Naive B cell (primary cell): Measurements from ENCODE around the gene SLC16A4. TPM values are rescaled to one million over a fixed set of nuclear protein-coding genes. Genes with fewer than 3 reads are reported as not detected.
A peak's percentile ranks its signal among the peaks of the same experiment; 100 is the strongest.

Experiments
- ATAC-seq, 2 donors: fragments of 150-1000 bp; cut with Tn5 transposase; 2 replicates each; pipeline ENCODE4 v1.10.0; 2021; ENCODE audit warnings: low read depth in 2 of 2, mild to moderate bottlenecking in 2 of 2, moderate library complexity in 2 of 2
- DNase-seq: peaks from one replicate; pipeline ENCODE4 v3.0.0; 2022
- H3K27ac Mint-ChIP-seq, 6 donors: one replicate each; pipeline ENCODE4 v1.8.0; 2020 to 2022; ENCODE audit warnings: mild to moderate bottlenecking in 6 of 6, mixed read lengths in 6 of 6, moderate library complexity in 5 of 6, inconsistent platforms in 2 of 6
- H3K27me3 Mint-ChIP-seq, 3 donors: one replicate each; pipeline ENCODE4 v1.8.0; 2021 to 2022; ENCODE audit warnings: mixed read lengths in 3 of 3, mild to moderate bottlenecking in 1 of 3
- H3K36me3 Mint-ChIP-seq, 2 donors: one replicate each; pipeline ENCODE4 v1.8.0; 2020 to 2022; ENCODE audit warnings: mixed read lengths in 2 of 2, inconsistent platforms in 1 of 2, mild to moderate bottlenecking in 1 of 2
- H3K4me1 Mint-ChIP-seq, 3 donors: one replicate each; pipeline ENCODE4 v1.8.0; 2020 to 2022; ENCODE audit warnings: mixed read lengths in 3 of 3, inconsistent platforms in 1 of 3, mild to moderate bottlenecking in 1 of 3, moderate library complexity in 1 of 3
- H3K4me3 Mint-ChIP-seq, 8 donors: one replicate each; pipeline ENCODE4 v1.8.0; 2020 to 2022; ENCODE audit warnings: mild to moderate bottlenecking in 8 of 8, mixed read lengths in 8 of 8, moderate library complexity in 8 of 8, inconsistent platforms in 2 of 8
- H3K9me3 Mint-ChIP-seq, 7 donors: one replicate each; pipeline ENCODE4 v1.8.0; 2020 to 2022; ENCODE audit warnings: mixed read lengths in 7 of 7, mild to moderate bottlenecking in 5 of 7, inconsistent platforms in 2 of 7, moderate library complexity in 1 of 7
- polyA plus RNA-seq, 6 donors: library from polyadenylated mRNA; unstranded; fragments of 300-500 nt; fragmentation: Illumina TruSeq; gene quantifications; one replicate each; pipeline ENCODE4 v1.2.3, GENCODE V29; 2021; ENCODE audit warnings: low read depth in 6 of 6

SLC16A4 gene
- polyA plus RNA-seq, 6 donors from 2014 or later: 0.77 to 1.9 (median 1.2) TPM; not detected in 1

DNA sequence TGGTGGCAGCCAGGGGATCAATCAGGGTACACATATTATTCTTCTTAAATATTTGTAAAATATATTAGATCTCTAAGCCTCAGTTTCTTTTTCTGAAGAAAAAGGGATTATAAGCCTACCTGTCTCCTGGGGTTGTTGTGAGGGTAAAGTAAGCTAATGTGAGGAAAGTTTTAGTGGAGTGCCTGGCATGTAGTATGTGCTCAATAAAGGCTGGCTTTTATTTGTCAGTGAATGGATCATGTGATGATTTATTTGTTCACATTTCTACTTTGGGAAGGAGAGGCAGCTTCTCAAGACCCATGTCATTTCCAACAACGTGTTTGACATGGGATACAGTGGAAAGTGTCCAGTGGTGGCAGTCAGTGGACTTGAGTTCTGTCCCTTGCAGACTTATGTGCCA lies 64.0 kb downstream of the SLC16A4 start:
- peaks cover 0 to 10% of the 10 kb centered on the region in 2 donors for H3K36me3 Mint-ChIP-seq
- DNase-seq (no peak), ATAC-seq (no peak)
- peak overlapping the region in 1 of 6 donors; percentile 60 for H3K27ac Mint-ChIP-seq
- H3K9me3 Mint-ChIP-seq: no peaks in the 10 kb centered on the region
- H3K4me1 Mint-ChIP-seq: no peaks in the 10 kb centered on the region
- H3K27me3 Mint-ChIP-seq: no peaks in the 10 kb centered on the region
- H3K4me3 Mint-ChIP-seq: no peak overlapping the region

DNA sequence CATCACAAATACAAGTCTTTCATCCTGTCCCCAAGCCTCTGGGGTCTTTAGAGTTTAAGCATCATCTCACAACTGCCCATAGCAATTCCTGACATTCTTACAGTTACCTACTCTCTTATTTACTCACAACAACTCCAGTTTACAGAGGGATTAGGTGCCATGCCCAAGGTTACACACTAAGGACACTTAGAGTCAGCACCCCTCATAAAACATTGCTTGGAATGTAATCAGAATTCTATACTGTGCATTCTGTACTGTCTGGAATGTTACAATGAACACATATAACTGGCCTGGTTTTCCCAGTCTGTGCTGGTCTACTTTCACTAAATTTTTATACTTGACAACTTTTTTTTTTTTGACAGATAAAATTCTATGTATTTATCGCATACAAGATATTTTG lies 66.2 kb downstream of the SLC16A4 start:
- H3K27me3 Mint-ChIP-seq: no peaks in the 10 kb centered on the region
- H3K4me1 Mint-ChIP-seq: no peaks in the 10 kb centered on the region
- DNase-seq: no peak
- H3K27ac Mint-ChIP-seq: no peak overlapping the region
- H3K4me3 Mint-ChIP-seq: no peak overlapping the region
- H3K36me3 Mint-ChIP-seq: peaks cover 0 to 5% of the 10 kb centered on the region in 2 donors
- no peak for ATAC-seq
- no peaks in the 10 kb centered on the region for H3K9me3 Mint-ChIP-seq

DNA sequence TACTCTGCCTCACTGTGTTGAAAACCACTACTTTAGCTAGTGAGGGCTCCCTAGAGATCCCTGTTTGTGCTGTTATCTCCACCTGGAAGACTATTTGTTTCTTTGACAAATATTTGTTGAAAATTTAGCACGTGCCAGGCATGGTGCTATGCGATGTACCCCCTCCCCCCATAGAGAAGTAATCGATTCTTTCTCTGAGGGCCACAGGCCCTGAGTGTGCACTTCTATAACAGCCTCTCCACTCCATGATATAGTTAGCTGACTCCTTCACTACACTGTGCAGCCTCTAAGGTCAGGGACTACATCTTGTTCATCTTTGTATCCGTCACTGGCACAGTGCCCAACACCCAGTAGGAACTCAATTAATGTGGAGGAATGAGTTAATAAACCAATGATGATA lies 69.0 kb downstream of the SLC16A4 start:
- DNase-seq: no peak
- H3K36me3 Mint-ChIP-seq: no peaks in the 10 kb centered on the region
- H3K27ac Mint-ChIP-seq: no peak overlapping the region
- H3K4me3 Mint-ChIP-seq: no peak overlapping the region
- no peaks in the 10 kb centered on the region for H3K4me1 Mint-ChIP-seq
- no peaks in the 10 kb centered on the region for H3K27me3 Mint-ChIP-seq
- no peak for ATAC-seq
- H3K9me3 Mint-ChIP-seq: no peaks in the 10 kb centered on the region

DNA sequence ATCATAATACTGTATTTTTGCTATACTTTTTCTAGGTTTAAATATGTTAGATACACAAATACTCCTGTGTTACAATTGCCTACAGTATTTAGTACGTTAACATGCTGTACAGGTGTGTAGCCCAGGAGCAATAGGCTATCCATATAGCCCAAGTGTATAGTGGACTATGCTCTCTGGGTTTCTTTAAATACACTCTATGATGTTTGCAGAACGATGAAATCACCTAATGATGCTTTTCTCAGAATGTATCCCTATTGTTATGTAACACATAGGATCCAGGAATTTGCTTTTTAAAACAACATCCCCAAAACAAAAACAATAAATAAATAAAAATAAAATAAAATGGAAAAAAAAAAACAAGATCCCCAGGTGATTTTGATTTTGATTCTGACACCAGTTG lies 69.8 kb downstream of the SLC16A4 start:
- Mint-ChIP-seq H3K4me1 (no peaks in the 10 kb centered on the region), H3K4me3 (no peak overlapping the region), H3K36me3 (no peaks in the 10 kb centered on the region), H3K9me3 (no peaks in the 10 kb centered on the region), H3K27ac (no peak overlapping the region), H3K27me3 (no peaks in the 10 kb centered on the region)
- no peak for DNase-seq
- ATAC-seq: no peak

DNA sequence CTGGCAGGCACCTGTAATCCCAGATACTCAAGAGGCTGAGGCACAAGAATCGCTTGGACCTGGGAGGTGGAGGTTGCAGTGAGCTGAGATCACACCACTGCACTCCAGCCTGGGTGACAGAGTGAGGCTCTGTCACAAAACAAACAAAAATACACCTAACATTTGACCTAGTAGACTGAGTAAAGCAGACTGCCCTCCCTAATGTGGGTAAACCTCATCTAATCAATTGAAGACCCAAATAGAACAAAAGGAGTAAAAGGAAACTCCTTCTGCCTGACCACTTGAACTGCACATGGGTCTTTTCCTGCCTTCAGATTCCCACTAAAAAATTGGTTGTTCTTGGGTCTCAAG lies 70.7 kb downstream of the SLC16A4 start:
- no peaks in the 10 kb centered on the region for H3K9me3 Mint-ChIP-seq
- H3K4me1 Mint-ChIP-seq: no peaks in the 10 kb centered on the region
- DNase-seq (no peak), ATAC-seq (no peak)
- H3K27ac Mint-ChIP-seq: no peak overlapping the region
- H3K27me3 Mint-ChIP-seq: no peaks in the 10 kb centered on the region
- no peaks in the 10 kb centered on the region for H3K36me3 Mint-ChIP-seq
- no peak overlapping the region for H3K4me3 Mint-ChIP-seq

DNA sequence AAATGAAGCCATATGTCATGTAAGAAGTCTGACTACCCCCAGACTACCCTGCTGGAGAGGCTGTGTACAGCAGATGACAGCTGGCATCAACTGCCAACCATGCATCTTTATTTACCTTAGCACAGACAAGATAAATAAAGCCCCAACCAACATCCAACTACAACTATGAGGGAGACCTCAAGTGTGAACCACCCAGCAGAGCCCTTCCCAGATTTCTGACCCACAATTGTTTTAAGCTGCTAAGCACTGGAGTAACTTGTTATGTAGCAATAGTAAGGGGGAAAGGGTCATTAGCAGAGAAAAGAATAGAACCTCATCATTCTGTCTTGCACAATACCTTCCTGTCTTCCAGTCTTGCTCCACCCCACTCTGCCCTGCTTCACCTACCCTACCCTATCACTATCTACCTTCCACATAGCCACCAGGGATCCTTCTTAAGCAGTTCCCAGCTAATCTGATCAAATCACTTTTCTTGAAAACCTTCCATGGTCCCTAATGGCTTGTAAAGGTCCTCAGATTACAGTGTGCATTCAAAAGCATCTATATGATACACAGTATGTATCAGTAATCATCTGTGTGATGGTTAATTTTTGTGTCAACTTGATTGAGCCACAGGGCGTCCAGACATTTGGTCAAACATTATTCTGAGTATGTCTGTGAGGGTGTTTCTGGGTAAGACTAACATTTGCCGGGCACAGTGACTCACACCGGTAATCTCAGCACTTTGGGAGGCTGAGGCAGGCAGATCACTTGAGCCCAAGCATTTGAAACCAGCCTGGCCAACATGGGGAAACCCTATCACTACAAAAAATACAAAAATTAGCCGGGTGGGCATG lies 71.3 kb downstream of the SLC16A4 start:
- no peak for DNase-seq
- no peak for ATAC-seq
- H3K27me3 Mint-ChIP-seq: no peaks in the 10 kb centered on the region
- no peaks in the 10 kb centered on the region for H3K9me3 Mint-ChIP-seq
- no peak overlapping the region for H3K27ac Mint-ChIP-seq
- no peaks in the 10 kb centered on the region for H3K36me3 Mint-ChIP-seq
- H3K4me3 Mint-ChIP-seq: no peak overlapping the region
- no peaks in the 10 kb centered on the region for H3K4me1 Mint-ChIP-seq

DNA sequence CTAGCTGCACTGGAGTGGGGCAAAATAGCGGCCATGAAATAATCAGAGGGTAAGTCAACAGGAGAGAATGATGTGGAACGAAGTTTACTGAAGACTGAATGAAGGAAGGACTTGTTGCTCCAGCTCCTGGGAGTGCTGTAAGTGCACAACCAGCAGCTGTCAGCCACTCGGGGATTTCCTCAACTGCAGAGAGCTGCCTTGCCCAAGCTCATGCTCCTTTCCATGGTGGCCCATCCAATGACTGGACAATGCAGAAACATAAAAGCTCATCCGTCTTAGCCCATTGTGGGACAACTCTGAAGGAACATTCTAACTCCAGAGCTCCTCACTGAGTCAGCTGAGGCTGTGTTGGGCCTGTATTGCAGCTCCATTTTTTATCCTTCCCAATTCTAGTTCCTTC lies 72.8 kb downstream of the SLC16A4 start:
- H3K9me3 Mint-ChIP-seq: no peaks in the 10 kb centered on the region
- H3K36me3 Mint-ChIP-seq: no peaks in the 10 kb centered on the region
- H3K27me3 Mint-ChIP-seq: no peaks in the 10 kb centered on the region

DNA sequence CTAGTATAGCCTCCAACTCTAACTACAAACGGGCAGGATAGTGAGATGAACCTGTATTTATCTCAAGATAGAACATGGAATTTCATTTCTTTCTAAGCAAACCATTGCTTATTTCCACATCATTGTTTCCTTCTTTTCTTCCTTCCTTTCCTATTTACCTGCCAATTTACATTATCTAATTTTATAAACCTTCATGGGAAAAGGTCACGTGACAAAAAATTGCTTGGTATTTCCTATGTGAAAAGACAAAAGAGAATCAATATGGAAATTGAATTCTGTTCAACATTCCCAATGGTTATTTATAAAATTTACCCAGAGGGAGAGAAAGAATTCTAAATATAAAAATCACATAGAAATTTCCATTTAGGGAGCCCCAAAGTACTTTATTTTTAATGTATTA lies 74.1 kb downstream of the SLC16A4 start:
- H3K4me3 Mint-ChIP-seq: no peak overlapping the region
- no peak for ATAC-seq
- no peak for DNase-seq
- H3K9me3 Mint-ChIP-seq: no peaks in the 10 kb centered on the region
- peaks cover 0 to 7% (median 0%) of the 10 kb centered on the region in 3 donors for H3K4me1 Mint-ChIP-seq
- H3K36me3 Mint-ChIP-seq: no peaks in the 10 kb centered on the region
- no peaks in the 10 kb centered on the region for H3K27me3 Mint-ChIP-seq
- peak overlapping the region in 1 of 6 donors; percentile 70 for H3K27ac Mint-ChIP-seq

More for the DNA sequence above, 72.8 kb downstream of the SLC16A4 start:
- no peak for ATAC-seq
- no peaks in the 10 kb centered on the region for H3K4me1 Mint-ChIP-seq
- H3K27ac Mint-ChIP-seq: no peak overlapping the region
- no peak for DNase-seq
- H3K4me3 Mint-ChIP-seq: peak overlapping the region in 1 of 8 donors; percentile 72

Other genes starting within 250 kb of the SLC16A4 start
- not detected for gene SLC6A17, start 240.5 kb downstream of the SLC16A4 start, polyA plus RNA-seq
- 1 to 10 TPM; 1.1 to 2.4 (median 1.3) TPM for gene KCNC4, start 180.7 kb downstream of the SLC16A4 start, polyA plus RNA-seq
- 10 to 100 TPM; 13.2 to 23.1 (median 17.4) TPM for gene RBM15, start 51.6 kb downstream of the SLC16A4 start, polyA plus RNA-seq
- 100 to 1,000 TPM; 472 to 651 (median 493) TPM for gene LAMTOR5, start 16.7 kb upstream of the SLC16A4 start, polyA plus RNA-seq
- gene PROK1, start 60.1 kb upstream of the SLC16A4 start, polyA plus RNA-seq: under 1 TPM in 2 of 6 donors, not detected in 4; 0.21 to 0.71 TPM
- gene KCNA10, start 128.1 kb upstream of the SLC16A4 start, polyA plus RNA-seq: not detected
- not detected for gene KCNA2, start 215.3 kb upstream of the SLC16A4 start, polyA plus RNA-seq